ENCODE data around the gene OTUD4.
"Not testable (repeated sequence)": the region's sequence is repeated elsewhere in the genome, so short reads cannot be mapped to it uniquely, and the experiment has no call there.

The OTUD4 gene

GRCh38 chr4:145179281-145179860 lies 1.0 kb downstream of the OTUD4 start:
- DNase-seq: peak; percentile 77 to 87

GRCh38 chr4:145178740-145179280 lies 1.6 kb downstream of the OTUD4 start:
- no peak for DNase-seq

GRCh38 chr4:145177906-145178538 lies 2.4 kb downstream of the OTUD4 start:
- no peak for DNase-seq

GRCh38 chr4:145177511-145177905 lies 2.9 kb downstream of the OTUD4 start:
- no peak for DNase-seq

GRCh38 chr4:145176641-145177432 lies 3.6 kb downstream of the OTUD4 start:
- no peak for DNase-seq

- DNase-seq: no peak
Observed at GRCh38 chr4:145171911-145172310, 8.5 kb downstream of the OTUD4 start.

GRCh38 chr4:145170223-145170622 lies 10.2 kb downstream of the OTUD4 start:
- DNase-seq: no peak

GRCh38 chr4:145168581-145169187 lies 11.7 kb downstream of the OTUD4 start:
- no peak for DNase-seq

GRCh38 chr4:145167887-145168286 lies 12.5 kb downstream of the OTUD4 start:
- no peak for DNase-seq

GRCh38 chr4:145161549-145161948 lies 18.8 kb downstream of the OTUD4 start:
- DNase-seq: no peak

- DNase-seq: no peak
Observed at GRCh38 chr4:145156986-145157385, 23.4 kb downstream of the OTUD4 start.

GRCh38 chr4:145155268-145155870 lies 25.0 kb downstream of the OTUD4 start:
- no peak for DNase-seq

GRCh38 chr4:145154573-145154972 lies 25.8 kb downstream of the OTUD4 start:
- no peak for DNase-seq

- DNase-seq: no peak
Observed at GRCh38 chr4:145153904-145154298, 26.5 kb downstream of the OTUD4 start.

- DNase-seq: no peak
Observed at GRCh38 chr4:145153181-145153903, 27.0 kb downstream of the OTUD4 start.

- no peak for DNase-seq
Observed at GRCh38 chr4:145148980-145149379, 31.4 kb downstream of the OTUD4 start.

GRCh38 chr4:145136219-145136618 lies 44.2 kb downstream of the OTUD4 start:
- not testable (repeated sequence) for DNase-seq

GRCh38 chr4:145132511-145133098 lies 47.8 kb downstream of the OTUD4 start:
- DNase-seq: no peak

- no peak for DNase-seq
Observed at GRCh38 chr4:145131848-145132247, 48.5 kb downstream of the OTUD4 start.

- no peak for DNase-seq
Observed at GRCh38 chr4:145130788-145131399, 49.5 kb downstream of the OTUD4 start.

- no peak for DNase-seq
Observed at GRCh38 chr4:145130130-145130529, 50.3 kb downstream of the OTUD4 start.

Data from stimulated activated CD4-positive, alpha-beta T cell treated with anti-CD3 and anti-CD28 coated beads, Interleukin-4, amount 100 ng/mL, for 4 hours (primary cell).